NCI-H446 treated with DMSO at 0.1 percent for 48 hours (cell line): ENCODE data around the gene EVA1A.
A peak's percentile ranks its signal among the peaks of the same experiment; 100 is the strongest.

ENCODE experiments used
- DNase-seq: peaks from one replicate; lab custom pipeline; 2025; lab: John Stamatoyannopoulos, UW

Gene EVA1A

GRCh38 chr2:75589391-75590105, 28.8 kb upstream of the EVA1A start:
- DNase-seq, result peak; percentile 37

GRCh38 chr2:75587954-75588587, 27.3 kb upstream of the EVA1A start:
- peak; percentile 22 for DNase-seq

GRCh38 chr2:75586971-75587370, 26.2 kb upstream of the EVA1A start:
- peak; percentile 50 for DNase-seq

GRCh38 chr2:75582840-75583239, 22.1 kb upstream of the EVA1A start:
- no peak for DNase-seq

GRCh38 chr2:75580606-75581005, 19.9 kb upstream of the EVA1A start:
- DNase-seq, result no peak

- no peak for DNase-seq
Measured at GRCh38 chr2:75580156-75580555, 19.4 kb upstream of the EVA1A start.

- no peak for DNase-seq
Measured at GRCh38 chr2:75579186-75579585, 18.4 kb upstream of the EVA1A start.

GRCh38 chr2:75577280-75577679, 16.5 kb upstream of the EVA1A start:
- DNase-seq, result no peak

- no peak for DNase-seq
Measured at GRCh38 chr2:75574106-75574505, 13.4 kb upstream of the EVA1A start.

- DNase-seq, result no peak
Measured at GRCh38 chr2:75573145-75573878, 12.6 kb upstream of the EVA1A start.

GRCh38 chr2:75571730-75572430, 11.1 kb upstream of the EVA1A start:
- no peak for DNase-seq

GRCh38 chr2:75570948-75571729, 10.4 kb upstream of the EVA1A start:
- no peak for DNase-seq

- no peak for DNase-seq
Measured at GRCh38 chr2:75570024-75570947, 9.5 kb upstream of the EVA1A start.

- DNase-seq, result no peak
Measured at GRCh38 chr2:75569546-75569945, 8.8 kb upstream of the EVA1A start.

- no peak for DNase-seq
Measured at GRCh38 chr2:75568174-75568573, 7.4 kb upstream of the EVA1A start.

- DNase-seq, result no peak
Measured at GRCh38 chr2:75565472-75566462, 5.0 kb upstream of the EVA1A start.

GRCh38 chr2:75564713-75565359, 4.1 kb upstream of the EVA1A start:
- no peak for DNase-seq

GRCh38 chr2:75564026-75564688, 3.4 kb upstream of the EVA1A start:
- DNase-seq, result no peak
